GM15510 (cell line): ENCODE data around the gene DDX4.

Experiments
- POLR2A ChIP-seq: IDR thresholded peaks from 3 replicates; pipeline ENCODE4 v1.6.1; 2011; ENCODE audit warnings: borderline replicate concordance; ENCODE audit not compliant: insufficient read length; ENCODE audit errors: extremely low read depth

Gene DDX4

GRCh38 chr5:55713871-55714270 is 24.0 kb upstream of the DDX4 start:
- no peak for TF ChIP-seq POLR2A

DNA sequence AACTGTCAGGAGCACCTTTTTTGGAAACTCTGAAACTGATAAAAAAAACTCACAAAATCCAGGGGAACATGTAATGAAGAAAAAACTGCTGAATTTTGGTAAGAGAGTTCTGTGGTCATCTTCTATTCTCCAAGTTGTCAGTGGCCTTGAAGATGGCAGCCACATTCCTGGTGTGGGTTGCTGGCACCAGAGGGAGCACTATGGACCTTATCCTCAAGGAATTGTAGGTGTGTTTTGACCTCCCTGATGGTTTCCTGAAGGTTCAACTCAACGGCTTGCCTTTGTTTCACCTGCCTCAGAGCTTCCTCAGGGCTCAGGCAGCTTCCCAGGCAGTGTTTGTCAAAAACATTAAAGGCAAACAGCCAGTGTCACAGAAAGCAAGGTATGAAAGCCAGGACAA is 23.5 kb upstream of the DDX4 start:
- no peak for TF ChIP-seq POLR2A

- no peak for TF ChIP-seq POLR2A
These were observed 23.1 kb upstream of the DDX4 start for GRCh38 chr5:55714749-55715148.

DNA sequence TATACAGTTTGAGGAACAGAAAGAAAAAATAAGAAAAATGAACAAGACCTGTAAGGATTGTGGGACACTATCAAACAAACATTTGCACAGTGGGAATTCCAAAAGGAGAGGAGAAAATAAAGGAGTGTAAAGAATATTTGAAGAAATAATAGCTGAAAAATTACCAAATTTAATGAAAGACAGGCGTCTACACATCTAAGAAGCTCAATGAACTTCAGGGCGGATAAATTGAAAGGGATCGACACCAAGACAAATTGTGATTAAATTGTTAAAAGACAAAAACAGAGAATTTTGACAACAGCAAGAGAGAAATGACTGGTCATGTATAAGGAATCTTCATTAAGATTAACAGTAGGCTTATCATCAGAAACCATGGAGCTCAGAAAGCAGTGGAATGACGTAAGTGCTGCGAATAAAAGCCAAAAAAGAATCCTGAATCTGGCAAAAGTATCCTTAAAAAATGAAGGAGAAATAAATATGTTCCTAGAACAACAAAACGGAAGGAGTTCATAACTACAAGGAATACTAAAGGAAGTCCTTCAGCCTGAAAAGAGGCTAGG is 22.3 kb upstream of the DDX4 start:
- TF ChIP-seq POLR2A: no peak

GRCh38 chr5:55720188-55720703 is 17.6 kb upstream of the DDX4 start:
- TF ChIP-seq POLR2A: no peak

- no peak for TF ChIP-seq POLR2A
These were observed 13.6 kb upstream of the DDX4 start for GRCh38 chr5:55724281-55724680.

- TF ChIP-seq POLR2A: no peak
These were observed 6.0 kb upstream of the DDX4 start for GRCh38 chr5:55731848-55732247.

GRCh38 chr5:55732585-55732984 is 5.3 kb upstream of the DDX4 start:
- no peak for TF ChIP-seq POLR2A

- TF ChIP-seq POLR2A: no peak
These were observed 3.2 kb upstream of the DDX4 start for GRCh38 chr5:55734658-55735057.

- no peak for TF ChIP-seq POLR2A
These were observed 4.9 kb downstream of the DDX4 start for GRCh38 chr5:55742778-55743177.

GRCh38 chr5:55747778-55748318 is 10.0 kb downstream of the DDX4 start:
- TF ChIP-seq POLR2A: no peak

- TF ChIP-seq POLR2A: no peak
These were observed 11.5 kb downstream of the DDX4 start for GRCh38 chr5:55749387-55749786.

GRCh38 chr5:55750063-55750462 is 12.2 kb downstream of the DDX4 start:
- TF ChIP-seq POLR2A: no peak

- no peak for TF ChIP-seq POLR2A
These were observed 12.6 kb downstream of the DDX4 start for GRCh38 chr5:55750499-55750898.

DNA sequence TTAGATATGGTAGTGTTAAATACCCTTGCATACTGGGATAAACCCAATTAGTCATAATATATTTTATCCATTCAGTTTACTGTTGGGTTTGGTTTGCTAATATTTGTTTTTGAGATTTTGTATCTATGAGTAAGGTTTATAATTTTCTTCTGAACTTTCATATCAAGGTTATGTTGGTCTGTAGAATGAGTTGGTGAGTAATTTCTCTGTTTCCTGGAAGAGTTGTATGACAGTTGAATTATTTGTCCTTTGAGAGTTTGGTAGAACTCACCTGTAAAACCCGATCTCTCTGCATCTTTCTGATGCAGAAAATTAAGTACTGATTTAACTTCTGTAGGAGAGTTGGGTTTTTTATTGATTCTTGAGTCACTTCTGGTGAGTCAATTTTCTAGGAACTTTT is 20.4 kb downstream of the DDX4 start:
- no peak for TF ChIP-seq POLR2A

DNA sequence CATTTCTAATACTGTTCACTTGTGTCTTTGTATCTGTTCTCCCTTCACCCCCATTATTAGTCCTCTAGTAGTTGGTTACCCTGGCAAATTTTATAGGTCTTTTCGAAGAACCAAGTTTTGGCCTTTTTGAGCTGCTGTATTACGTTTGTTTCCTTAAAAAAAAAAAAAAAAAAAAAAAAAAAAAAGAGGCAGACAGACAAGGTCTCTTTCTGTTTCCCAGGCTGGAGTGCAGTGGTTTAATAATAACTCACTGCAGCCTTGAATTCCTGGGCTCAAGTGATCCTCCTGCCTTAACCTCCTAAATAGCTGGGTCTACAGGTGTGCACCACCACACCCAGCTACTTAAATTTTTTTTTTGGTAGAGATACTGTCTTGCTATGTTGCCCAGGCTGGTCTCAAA is 20.9 kb downstream of the DDX4 start:
- no peak for TF ChIP-seq POLR2A
